GM19468 (cell line): ENCODE results near the gene SLC2A5.
"Not testable (repeated sequence)": the region's sequence is repeated elsewhere in the genome, so short reads cannot be mapped to it uniquely, and the experiment has no call there.

Experiments
- ATAC-seq: cut with Tn5 transposase; IDR thresholded peaks from one replicate; pipeline ENCODE4 v1.9.1; 2021; ENCODE audit warnings: mild to moderate bottlenecking, moderate library complexity, moderate number of reproducible peaks; ENCODE audit not compliant: unreplicated experiment; ENCODE audit errors: extremely low read depth

The SLC2A5 gene

DNA sequence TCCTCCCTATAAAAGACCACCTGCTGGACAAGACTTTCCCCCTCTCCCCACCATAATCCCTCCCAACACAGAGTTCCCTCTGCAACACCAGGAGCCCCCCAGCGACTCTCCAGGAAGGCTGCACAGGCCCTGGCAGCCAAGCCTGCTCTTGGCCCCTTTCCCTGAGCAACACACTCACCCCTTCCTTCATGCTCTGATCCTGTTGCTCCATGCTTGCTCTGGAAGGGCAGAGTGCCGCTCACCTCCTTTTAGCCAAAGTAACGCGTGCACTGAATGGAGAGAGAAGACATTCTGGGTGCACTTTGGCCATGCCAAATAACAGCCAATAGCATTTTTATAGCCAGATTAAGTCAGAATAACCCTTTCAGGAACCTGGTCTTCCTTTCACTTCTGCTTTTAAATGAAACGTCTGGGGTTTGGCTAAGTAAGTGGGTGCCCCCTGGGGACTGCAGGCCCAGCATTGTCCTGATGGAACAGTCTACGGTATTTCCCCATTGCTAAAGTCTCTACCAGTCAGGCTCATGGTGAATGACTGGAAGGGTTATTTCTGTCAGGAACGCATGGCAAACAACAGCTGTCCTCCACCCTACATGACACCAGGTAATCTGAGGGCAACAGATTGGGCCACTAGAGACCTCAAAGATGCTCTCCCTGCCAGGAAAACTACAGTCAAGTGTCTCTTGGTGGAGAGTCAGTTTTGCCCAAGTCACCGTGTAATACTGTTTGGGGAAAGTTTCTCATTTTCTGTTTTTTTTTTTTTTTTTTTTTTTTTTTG lies at the start of gene SLC2A5:
Gene SLC2A5 (minus strand): TSS at position 310 of the 775 bp plus-strand sequence. CDS start 99 bp downstream, at position 211.
- peak; percentile 85 for ATAC-seq

DNA sequence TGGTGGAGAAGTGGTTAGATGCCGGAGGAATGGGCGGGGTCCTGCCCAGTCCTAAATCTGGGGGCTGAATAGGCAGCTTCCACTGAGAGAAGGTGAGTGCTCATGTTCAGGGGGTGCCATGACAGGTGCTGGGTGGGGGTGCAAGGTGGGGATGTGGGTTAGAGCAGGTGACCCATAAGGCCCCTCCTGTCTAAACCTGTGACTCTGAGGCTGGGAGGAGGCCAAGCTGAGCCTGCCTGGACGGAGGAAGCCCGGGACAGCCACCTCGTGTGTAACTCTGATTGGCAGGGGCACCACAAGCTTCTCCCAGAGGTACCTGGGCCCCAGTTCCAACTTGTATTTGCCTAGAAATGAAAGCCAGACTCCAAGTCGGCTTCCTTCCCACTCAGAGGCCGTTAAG lies 48.8 kb upstream of the SLC2A5 start:
- no peak for ATAC-seq

GRCh38 chr1:9115351-9116205 lies 46.1 kb upstream of the SLC2A5 start:
- ATAC-seq, result no peak

DNA sequence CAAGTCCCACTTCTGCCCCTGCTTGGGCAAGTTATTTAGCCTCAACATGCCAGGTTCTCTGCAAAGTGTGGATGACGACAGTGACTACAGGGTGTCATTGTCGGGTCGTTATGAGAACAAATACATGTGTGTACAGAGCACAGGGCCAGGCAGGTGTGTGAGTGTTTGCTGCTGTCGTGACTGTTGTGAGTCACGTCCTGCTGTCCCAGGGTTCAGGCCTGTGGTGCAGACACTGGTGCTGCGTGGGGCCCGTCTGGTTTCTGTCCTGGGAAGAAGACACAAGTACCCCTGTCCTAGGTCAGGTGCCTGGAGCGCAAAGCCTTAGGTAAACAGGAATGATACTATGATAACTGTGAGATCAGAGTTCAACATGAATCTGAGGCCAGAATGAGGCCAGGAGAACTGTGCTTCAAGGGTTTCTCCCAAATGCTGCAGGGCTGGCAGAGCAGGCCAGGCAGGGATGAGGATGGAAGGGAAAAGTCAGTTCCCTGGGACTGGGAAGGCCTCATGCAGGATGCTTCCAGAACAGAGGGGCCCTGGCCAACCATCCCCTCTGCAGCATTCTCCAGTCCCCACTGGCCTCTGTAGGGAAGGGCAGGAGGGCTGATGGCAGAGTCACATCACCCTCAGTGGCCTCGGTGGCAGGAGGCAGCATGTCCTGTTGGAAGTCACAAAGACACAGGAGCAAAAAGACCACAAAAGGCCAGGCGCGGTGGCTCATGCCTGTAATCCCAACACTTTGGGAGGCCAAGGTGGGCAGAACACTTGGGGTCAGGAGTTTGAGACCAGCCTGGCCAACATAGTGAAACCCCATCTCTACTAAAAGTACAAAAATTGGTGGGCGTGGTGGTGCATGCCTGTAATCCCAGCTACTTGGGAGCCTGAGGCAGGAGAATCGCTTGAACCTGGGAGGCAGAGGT lies 43.8 kb upstream of the SLC2A5 start:
- no peak for ATAC-seq

DNA sequence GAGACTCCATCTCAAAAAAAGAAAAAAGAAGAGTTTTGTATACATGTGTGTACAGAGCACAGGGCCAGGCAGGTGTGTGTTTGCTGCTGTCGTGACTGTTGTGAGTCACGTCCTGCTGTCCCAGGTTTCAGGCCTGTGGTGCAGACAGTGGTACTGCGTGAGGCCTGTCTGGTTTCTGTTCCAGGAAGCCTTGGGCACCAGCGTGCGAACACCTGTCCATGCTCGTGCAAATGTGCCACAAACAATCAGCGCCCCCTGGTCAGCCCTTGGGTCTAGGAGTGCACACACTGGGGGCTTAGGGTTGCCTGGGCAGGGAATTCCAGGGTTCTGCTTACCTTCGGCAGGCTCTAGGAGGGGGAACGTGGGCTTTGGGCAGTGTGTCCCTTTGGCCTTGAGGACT lies 42.5 kb upstream of the SLC2A5 start:
- ATAC-seq, result no peak

DNA sequence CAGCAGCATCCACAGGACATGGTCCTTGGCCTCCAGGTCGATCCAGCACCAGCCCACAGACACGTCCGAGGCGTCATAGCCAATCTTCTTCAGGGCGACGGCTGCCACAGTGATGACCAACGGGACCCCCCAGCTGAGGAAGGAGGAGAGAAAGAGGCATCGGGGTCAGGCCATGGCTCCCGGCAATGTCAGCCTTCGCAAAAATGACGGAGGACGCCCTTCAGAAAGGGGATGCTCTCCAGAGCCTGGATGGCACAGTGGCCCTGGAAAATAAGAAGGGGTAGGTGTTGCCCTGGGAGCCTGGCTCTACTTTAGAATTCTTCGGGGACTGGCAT lies 41.9 kb upstream of the SLC2A5 start:
- ATAC-seq, result no peak

GRCh38 chr1:9110669-9111356 lies 41.4 kb upstream of the SLC2A5 start:
- ATAC-seq, result no peak

- ATAC-seq, result no peak
These were observed 38.7 kb upstream of the SLC2A5 start for GRCh38 chr1:9108056-9108665.

DNA sequence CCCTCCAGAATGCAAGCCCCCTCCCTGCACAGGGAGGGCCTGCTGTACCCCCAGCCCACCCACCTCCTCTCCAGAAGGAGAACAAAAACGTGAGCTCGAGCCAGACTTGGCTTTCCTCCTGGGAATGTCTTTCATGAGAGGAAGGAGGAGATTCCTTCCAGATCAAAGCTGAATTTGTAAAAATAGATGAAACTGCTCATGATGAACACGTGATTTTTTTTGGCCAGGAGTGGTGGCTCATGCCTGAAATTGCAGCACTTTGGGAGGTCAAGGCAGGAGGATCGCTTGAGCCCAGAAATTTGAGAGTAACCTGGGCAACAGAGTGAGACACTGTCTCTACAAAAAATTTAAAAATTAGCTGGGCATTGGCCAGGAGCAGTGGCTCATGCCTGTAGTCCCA lies 37.7 kb upstream of the SLC2A5 start:
- no peak for ATAC-seq

- no peak for ATAC-seq
These were observed 36.9 kb upstream of the SLC2A5 start for GRCh38 chr1:9106286-9106685.

DNA sequence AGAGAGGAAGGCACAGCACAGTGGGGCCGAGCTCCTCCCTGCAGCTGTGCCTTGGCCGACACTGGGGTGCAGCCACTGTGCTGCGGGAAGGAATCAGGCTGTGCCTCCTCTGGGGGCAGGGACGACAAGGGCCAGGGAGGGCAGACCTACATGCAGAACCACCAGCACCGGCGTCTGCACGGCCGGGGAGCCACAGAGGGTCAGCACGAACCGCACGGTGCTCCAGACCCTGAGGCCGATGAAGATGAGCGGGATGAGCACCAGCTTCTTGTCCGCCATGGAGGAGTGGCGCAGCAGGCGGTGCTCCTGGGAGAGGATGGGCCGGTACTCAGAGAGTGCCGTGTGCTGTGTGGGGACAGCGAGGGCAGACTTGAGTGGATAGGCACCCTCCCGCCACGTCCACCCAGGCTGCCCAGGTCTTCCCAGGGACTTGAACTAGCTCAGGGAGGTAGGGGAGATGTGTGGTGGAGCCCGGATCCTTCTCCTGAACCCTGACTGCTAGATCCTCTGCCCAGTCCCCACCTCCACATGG lies 36.0 kb upstream of the SLC2A5 start:
- ATAC-seq, result no peak

GRCh38 chr1:9101510-9102146 lies 32.2 kb upstream of the SLC2A5 start:
- ATAC-seq, result no peak

GRCh38 chr1:9100471-9101043 lies 31.1 kb upstream of the SLC2A5 start:
- ATAC-seq, result no peak

- no peak for ATAC-seq
These were observed 30.1 kb upstream of the SLC2A5 start for GRCh38 chr1:9099555-9099954.

DNA sequence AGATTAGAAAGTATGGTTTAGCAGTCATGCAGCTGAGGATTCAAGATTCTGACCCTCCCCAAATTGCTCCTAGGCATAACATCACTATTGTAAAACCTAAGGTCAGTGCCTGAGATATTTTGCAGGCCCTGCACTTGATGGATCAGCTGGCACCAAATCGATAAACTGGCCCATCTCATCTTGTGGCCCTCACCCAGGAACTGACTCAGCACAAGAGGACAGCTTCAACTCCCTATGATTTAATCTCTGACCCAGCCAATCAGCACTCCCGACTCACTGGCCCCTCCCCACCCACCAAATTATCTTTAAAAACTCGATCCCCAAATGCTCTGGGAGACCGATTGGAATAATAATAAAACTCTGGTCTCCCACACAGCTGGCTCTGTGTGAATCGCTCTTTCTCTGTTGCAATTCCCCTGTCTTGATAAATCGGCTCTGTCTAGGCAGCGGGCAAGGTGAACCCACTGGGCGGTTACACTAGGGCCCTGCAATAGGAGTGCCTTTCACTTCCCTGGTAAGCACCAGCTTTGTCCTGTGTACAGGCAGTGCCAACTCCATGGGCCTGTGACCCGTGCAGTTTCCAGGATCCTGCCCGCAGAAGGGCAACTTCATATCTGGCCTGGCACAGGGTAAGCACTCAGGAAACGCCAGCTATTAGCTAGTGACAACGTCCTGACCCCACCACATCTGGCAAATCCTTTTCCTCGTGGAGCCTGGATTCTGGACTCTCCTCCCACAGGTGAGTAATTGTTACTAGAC lies 28.7 kb upstream of the SLC2A5 start:
- ATAC-seq, result no peak

- ATAC-seq, result no peak
These were observed 26.4 kb upstream of the SLC2A5 start for GRCh38 chr1:9095818-9096217.

DNA sequence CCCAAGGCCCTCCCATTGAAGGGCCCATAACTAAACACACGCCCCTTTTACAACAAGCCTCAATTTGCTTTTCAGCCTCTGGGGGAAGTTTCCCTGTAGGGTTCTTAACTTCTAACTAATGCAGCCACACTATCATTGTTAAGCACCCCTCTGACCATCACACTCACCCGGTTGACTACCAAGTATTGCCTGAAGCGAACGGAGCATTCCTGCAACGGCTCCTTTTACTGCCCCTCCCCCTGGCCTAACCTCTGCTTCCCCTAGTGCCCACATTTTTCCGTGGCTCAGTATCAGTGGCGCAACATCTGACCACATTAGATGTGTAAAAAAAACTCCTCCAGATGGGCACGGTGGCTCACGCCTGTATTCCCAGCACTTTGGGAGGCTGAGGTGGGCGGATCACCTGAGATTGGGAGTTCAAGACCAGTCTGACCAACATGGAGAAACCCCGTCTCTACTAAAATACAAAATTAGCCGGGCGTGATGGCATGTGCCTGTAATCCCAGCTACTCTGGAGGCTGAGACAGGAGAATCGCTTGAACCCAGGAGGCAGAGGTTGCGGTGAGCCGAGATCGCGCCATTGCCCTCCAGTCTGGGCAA lies 24.7 kb upstream of the SLC2A5 start:
- ATAC-seq, result not testable (repeated sequence)
